Activated CD8-positive, alpha-beta memory T cell treated with anti-CD3 and anti-CD28 coated beads, Interleukin-2, amount 50 U/mL, for 24 hours (primary cell): ENCODE measurements around the gene C2CD4C.
"Not testable (repeated sequence)": the region's sequence is repeated elsewhere in the genome, so short reads cannot be mapped to it uniquely, and the experiment has no call there.

Experiments used
- DNase-seq: peaks from one replicate; pipeline ENCODE4 v3.0.0-alpha.2; 2020; ENCODE audit errors: extremely low read depth

The C2CD4C gene

DNA sequence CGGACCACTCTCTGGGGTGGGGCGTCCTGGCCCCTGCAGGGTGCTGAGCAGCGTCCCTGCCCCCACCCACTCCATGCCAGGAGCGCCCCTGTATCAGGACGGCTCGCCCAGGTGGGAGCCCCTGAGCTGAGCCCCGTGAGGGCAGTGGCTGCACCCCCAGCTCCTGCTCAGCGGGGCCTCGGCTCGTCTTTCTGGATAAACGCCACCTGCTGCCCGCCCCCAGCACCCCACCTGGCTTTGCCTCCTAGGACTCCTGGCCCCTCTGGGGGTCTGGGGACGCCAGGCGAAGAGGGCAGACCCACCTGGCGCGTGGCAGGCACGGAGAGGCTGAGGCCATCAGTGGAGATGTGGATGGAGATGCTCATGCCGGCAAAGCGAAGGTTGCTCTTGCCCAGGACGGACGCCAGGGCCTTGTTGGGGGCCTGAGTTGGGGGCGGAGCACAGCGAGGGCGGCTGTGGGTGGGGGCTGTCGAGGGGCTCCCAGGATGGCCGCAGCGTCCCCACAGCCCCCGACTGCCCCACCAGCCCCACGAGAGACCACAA, 29.5 kb upstream of the C2CD4C start:
- no peak for DNase-seq

DNA sequence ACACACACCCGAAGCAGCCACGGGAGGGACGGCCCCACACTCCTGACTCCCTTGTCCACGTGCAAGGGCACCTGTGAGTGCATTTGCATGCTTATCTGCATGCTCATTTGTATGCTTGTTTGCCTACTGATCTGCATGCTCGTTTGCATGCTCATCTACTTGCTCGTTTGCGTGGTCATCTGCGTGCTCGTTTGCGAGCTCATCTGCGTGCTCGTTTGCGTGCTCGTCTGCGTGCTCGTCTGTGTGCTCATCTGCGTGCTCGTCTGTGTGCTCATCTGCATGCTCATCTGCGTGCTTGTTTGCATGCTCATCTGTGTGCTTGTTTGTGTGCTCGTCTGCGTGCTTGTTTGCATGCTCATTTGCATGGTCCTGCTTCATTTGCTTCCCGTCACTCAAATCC, 28.1 kb upstream of the C2CD4C start:
- no peak for DNase-seq

GRCh38 chr19:436413-436950, 27.5 kb upstream of the C2CD4C start:
- DNase-seq: no peak

DNA sequence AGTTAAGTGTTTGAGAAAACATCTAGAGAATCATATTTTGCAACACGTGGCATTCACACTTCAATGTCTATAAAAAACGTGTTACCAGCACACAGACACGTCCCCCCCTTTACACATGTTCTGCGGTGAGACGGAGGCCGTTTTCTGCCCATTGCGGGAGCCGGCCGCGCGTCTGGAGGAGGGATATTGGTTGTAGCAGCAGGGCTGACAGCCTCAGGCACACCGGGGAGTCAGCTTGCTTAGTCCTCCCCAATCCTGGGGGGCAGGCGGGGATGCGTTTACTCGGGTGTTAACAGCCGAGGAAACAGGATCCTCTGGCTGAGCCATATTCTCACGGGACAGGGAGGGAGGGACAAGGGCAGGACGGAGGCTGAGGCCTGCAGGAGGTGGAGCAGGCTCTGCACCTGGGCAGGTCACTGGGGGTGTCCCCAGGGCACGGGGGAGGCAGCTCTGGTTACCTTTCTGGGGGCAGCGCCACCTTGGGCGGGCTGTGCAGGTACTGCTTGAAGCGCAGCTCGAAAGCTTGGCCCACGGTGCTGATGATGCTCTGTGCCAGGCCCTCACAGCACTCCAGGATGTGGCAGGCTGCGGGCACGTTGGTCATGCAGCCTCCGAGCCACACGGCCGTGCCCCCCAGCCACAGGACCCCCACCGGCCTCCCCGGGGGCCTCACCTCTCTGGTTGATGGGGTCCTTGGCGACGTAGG, 26.9 kb upstream of the C2CD4C start:
- DNase-seq: no peak

- no peak for DNase-seq
Measured at GRCh38 chr19:435056-435706, 26.2 kb upstream of the C2CD4C start.

GRCh38 chr19:434152-434960, 25.4 kb upstream of the C2CD4C start:
- no peak for DNase-seq

- no peak for DNase-seq
Measured at GRCh38 chr19:430701-431100, 21.8 kb upstream of the C2CD4C start.

DNA sequence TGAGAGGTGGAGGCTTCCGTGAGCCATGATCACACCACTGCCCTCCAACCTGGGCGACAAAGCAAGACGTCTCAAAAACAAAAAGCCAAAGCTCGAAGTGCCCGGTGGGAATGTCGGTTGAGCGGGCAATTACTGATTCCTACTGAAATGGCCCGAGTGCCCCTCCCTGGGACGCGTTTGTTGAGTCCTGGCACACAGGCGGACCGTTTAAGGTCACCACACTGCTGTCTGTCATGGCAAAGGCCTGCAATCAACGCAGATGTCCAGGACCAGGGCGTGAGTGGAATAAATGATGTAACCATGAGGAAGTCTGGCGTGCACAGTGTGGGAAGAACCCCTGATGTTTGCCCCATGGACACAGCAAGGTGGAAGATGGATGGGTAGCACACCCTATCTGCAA, 19.2 kb upstream of the C2CD4C start:
- DNase-seq: no peak

DNA sequence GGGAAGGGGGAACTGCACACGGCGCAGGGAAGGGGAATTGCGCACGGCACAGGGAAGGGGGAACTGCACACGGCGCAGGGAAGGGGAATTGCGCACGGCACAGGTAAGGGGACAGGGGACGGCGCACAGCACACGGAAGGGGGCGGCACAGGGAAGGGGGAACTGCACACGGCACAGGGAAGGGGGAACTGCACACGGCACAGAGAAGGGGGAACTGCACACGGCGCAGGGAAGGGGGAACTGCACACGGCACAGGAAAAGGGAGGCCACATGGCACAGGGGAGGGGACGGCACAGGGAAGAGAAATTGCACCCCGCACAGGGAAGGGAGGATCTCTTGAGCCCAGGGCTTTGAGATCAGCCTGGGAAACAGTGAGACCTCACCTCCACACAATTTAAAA, 18.7 kb upstream of the C2CD4C start:
- not testable (repeated sequence) for DNase-seq

- no peak for DNase-seq
Measured at GRCh38 chr19:426725-427445, 17.9 kb upstream of the C2CD4C start.

DNA sequence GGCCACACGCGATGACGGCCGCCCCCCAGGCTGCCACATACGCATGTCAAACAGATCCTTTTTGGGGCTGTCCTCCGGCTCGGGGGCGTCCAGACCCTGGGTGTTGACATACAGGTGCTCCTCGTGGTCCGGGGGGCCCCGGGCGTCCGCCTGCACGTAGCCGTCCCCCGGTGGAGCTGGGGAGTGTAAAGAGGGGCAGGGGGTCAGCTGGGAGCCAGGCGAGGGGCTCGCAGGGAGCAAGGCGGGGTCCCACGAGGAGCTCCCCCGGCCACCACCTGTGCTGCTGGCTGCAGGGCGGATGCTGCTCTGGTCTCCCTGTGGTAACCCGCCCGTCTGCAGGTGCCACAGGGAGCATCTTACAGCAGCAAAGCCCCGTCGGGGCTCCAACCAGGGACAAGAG, 16.1 kb upstream of the C2CD4C start:
- no peak for DNase-seq

GRCh38 chr19:424546-424945, 15.6 kb upstream of the C2CD4C start:
- DNase-seq: no peak

DNA sequence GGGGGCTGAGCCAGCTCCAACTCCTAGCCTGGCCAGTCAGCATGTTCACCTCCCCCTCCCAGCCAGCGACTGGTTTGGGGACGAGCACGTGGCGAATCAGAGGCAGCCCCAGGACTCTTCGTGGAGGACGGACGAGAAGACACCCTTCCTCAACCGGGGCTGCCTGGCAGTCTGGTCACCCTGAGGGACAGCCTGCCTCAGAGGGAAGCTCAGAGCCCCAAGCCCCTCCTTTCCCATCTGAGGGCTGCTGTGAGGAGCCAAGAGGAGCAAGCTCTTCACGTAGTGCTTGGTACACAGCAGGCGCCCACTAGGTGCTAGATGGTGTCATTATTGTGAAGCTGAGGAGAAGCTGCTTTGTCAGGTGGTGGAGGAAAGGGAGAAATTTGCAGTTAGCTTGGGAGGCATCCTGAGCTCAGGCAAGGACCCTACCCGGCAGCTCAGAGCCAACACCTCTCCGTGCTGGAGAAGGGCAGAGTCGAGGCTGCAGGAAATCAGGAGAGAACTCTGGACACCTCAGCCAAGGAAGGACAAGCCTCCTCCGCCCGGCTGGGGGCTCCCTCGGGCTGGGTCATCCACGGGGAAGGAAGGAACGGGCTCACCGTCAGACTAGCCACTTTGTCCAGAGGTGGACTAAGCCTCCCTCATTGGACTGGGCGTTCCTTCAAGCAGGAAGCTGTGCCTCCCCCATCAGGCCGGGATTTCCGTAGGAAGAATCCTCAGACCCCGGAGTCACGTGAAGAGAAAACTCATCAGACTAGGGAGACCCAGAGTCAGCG, 14.9 kb upstream of the C2CD4C start:
- DNase-seq: no peak

GRCh38 chr19:422917-423226, 13.9 kb upstream of the C2CD4C start:
- DNase-seq: not testable (repeated sequence)

DNA sequence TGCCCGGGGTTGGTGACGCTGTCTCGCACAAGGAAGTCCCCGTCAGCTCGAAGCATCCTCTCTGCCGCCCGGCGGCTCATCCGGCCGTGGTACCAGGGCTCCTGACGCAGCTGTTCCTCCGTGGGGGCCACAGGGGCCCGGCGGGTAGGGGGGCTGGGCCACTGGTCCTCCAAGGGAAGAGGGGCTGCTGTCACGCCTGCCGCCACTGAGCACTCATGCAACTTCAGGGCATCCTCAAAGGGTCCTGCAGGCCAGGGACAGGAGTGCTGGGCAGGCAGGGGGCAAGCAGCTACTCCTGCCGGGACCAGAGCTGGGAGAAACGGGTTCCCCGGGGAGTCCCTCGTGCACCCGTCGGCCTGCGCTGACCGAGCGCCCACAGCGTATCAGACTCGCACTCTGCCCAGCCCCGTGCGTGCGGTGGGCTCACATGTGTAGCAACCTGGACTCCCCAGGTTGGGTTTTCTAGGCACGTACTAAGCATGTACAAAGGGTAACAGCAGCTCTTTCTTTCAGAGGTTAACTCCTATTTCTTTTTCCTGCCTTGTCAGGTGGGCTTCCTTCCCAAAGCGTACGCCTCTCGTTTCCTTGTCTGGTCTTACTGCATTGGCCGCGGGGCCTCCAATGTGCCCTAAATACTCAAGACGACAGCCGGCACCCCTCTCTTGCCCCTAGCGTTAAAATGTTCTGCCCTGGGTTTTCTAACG, 13.4 kb upstream of the C2CD4C start:
- DNase-seq: no peak

DNA sequence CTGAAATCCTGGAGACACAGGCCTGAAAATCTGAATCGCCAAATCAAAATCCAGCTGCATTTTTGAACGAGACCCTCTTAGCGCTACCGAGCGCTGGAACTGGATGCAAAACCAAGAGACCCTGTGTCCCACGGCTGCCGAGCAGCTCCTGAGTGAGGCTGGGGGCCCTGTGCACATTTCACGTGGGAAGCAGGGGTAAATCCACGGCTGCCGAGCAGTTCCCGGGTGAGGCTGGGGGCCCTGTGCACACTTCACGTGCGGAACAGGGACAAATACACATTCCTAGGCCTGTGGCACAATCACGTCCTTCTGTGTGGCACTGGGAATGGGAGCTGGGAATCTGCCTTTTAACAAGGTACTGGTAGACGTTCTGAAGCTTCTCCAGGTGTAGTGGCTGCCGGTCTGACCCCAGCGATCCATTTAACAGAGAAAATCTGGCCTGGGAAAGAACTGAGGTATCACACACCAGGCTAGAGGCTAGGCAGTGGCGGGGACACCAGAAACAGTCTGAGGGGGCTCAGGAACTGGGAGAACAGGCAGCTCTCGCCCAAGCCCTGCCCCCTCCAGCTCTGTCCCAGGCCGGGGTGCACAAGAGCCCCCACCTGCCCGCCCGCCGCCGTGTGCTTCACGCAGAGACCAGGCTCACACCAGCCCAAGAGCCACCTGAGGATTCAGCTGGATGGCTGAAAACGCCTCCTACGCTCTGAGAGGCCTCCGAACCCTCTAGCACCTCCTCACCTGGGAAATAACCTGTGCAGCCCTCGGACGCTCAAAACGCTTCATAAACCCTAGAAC, 11.0 kb upstream of the C2CD4C start:
- no peak for DNase-seq

GRCh38 chr19:418761-419671, 10.1 kb upstream of the C2CD4C start:
- no peak for DNase-seq

GRCh38 chr19:416416-416815, 7.5 kb upstream of the C2CD4C start:
- no peak for DNase-seq

DNA sequence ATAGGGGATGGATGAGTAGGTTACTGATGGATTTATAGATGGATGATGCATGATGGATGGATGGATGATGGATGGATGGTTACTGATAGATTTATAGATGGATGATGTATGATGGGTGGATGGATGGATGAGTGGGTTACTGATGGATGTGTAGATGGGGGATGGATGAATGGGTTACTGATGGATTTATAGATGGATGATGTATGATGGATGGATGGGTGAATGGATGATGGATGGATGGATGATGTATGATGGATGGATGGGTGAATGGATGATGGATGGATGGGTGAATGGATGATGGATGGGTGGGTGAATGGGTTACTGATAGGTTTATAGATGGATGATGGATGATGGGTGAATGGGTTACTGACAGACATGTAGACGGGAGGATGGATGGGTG, 6.3 kb upstream of the C2CD4C start:
- DNase-seq: no peak
